Pancreas (tissue), 10 donors: Measurements from ENCODE around the gene RBPMS2. TPM values are rescaled to one million over a fixed set of nuclear protein-coding genes. Genes with fewer than 3 reads are reported as not detected.

ENCODE experiments used
- ATAC-seq, 4 donors: fragments of 200-7000 bp; cut with Tn5 transposase; one replicate each; pipeline versions ENCODE4 v1.8.0 to v1.9.1; 2020; ENCODE audit warnings: mild to moderate bottlenecking in 4 of 4, moderate library complexity in 4 of 4
- DNase-seq, 6 donors: peaks; one replicate each; pipeline ENCODE4 v3.0.0-alpha.2; 2020
- FAIRE-seq: peaks from 2 replicates; lab custom pipeline; 2012; peaks lifted over from hg19 to GRCh38; lab: Jason Lieb, UNC
- H3K27ac ChIP-seq, 4 donors: fragments of 200-600 bp; sonication (generic); 1 replicate in 3 of 4; 2 replicates in 1 of 4; pipeline versions ENCODE4 v1.5.0 to v1.8.0; 2020
- H3K27me3 ChIP-seq, 4 donors: fragments of 200-600 bp; one replicate each; pipeline ENCODE4 v1.8.0; 2021
- H3K36me3 ChIP-seq, 3 donors: fragments of 200-600 bp; sonication (generic) in 1 of 3; one replicate each; pipeline versions ENCODE4 v1.5.0 to v1.8.0; 2020 to 2021
- H3K4me1 ChIP-seq, 3 donors: fragments of 200-600 bp; one replicate each; pipeline ENCODE4 v1.8.0; 2021
- H3K4me3 ChIP-seq, 4 donors: fragments of 200-600 bp; sonication (generic) in 2 of 4; one replicate each; pipeline versions ENCODE4 v1.5.0 to v1.8.0; 2020 to 2021
- H3K9me3 ChIP-seq, 4 donors: fragments of 200-600 bp; one replicate each; pipeline ENCODE4 v1.8.0; 2021
- CTCF ChIP-seq, 4 donors: fragments of 200-600 bp; sonication (generic) in 3 of 4; IDR thresholded peaks; one replicate each; pipeline versions ENCODE4 v1.5.0 to v1.8.0; 2021; ENCODE audit warnings: antibody characterized with exemption in 4 of 4
- WGBS, 2 donors: extraction: QIAGEN DNeasy Blood & Tissue Kit; methylation state at CpG; one replicate each; pipeline ENCODE4 v1.1.7; 2013; 5-methylcytosine and 5-hydroxymethylcytosine counted together
- intact Hi-C, 3 donors: fragments of 100-400 bp; cut with DNase I; formaldehyde crosslinking; loops; one replicate each; pipeline versions ENCODE4 v1.11.1 to v1.14.2; 2022
- polyA plus RNA-seq, 2 donors: library from polyadenylated mRNA; stranded (reverse); fragments of 200-250 nt; gene quantifications; one replicate each; pipeline ENCODE4 v1.2.3, GENCODE V29; 2013
- total RNA-seq, 6 donors: library from RNA; stranded (reverse); fragmentation: NEBNext Ultra II Directional in 4 of 6; extraction: Animal tissue kit (Norgen Biotek cat#: 25700) in 4 of 6; gene quantifications; one replicate each; pipeline versions ENCODE4 v1.2.1 to v1.2.4, GENCODE V29; 2021 to 2023
- donor health status: healthy with polysubstance abuse.
- donor health status: DM: no; HTN: no; CAD: no; lungs with moderate emphysema.
- donor health status: DM: no; HTN: no; CAD: no.
- donor health status: control.
- donor health status: control.
- donor health status: Bipolar disorder and iron deficiency.
- donor health status: DM: yes; HTN: yes; CAD: no.
- donor health status: DM: no; HTN: no; CAD: no.
- donor health status: DM: no; HTN: no; CAD: no.
- donor health status: DM: yes; HTN: yes; CAD: no.

RBPMS2 gene
- total and polyA plus RNA-seq, 8 donors = 0.52 to 2.3 (median 1.3) TPM

GRCh38 chr15:64783796-64784195 lies 8.4 kb upstream of the RBPMS2 start:
- no peak for DNase-seq
- intact Hi-C loops = no loop called here
- 89 to 95% methylated on average over 4 of the region's 4 CpGs for WGBS, 2 donors
- H3K27me3 ChIP-seq = no peaks in the 10 kb centered on the region
- H3K27ac ChIP-seq = no peak overlapping the region
- no peak overlapping the region for H3K4me3 ChIP-seq
- no peak for FAIRE-seq
- H3K9me3 ChIP-seq = no peaks in the 10 kb centered on the region
- H3K36me3 ChIP-seq = no peaks in the 10 kb centered on the region
- TF ChIP-seq CTCF (IDR thresholded peaks at IDR 0.05) = no peak
- H3K4me1 ChIP-seq = peaks cover 0 to 3% (median 0%) of the 10 kb centered on the region in 3 donors
- ATAC-seq = no peak

- WGBS, 2 donors = 72 to 83% methylated on average over 5 of the region's 5 CpGs
Measured at GRCh38 chr15:64782751-64783150, 7.4 kb upstream of the RBPMS2 start.

GRCh38 chr15:64781299-64781698 lies 5.9 kb upstream of the RBPMS2 start:
- Histone ChIP-seq H3K4me1 (peaks cover 0 to 3% (median 0%) of the 10 kb centered on the region in 3 donors), H3K9me3 (no peaks in the 10 kb centered on the region), H3K27ac (no peak overlapping the region), H3K4me3 (no peak overlapping the region), H3K36me3 (no peaks in the 10 kb centered on the region), H3K27me3 (no peaks in the 10 kb centered on the region)
- ATAC-seq = peak; percentile 73 to 95 (median 90)
- peak in 3 of 6 donors; percentile 29 to 57 (median 56) for DNase-seq
- TF ChIP-seq CTCF (IDR thresholded peaks at IDR 0.05) = no peak
- no peak for FAIRE-seq
- WGBS, 2 donors = 28 to 34% methylated on average over 6 of the region's 6 CpGs
- intact Hi-C loops = no loop called here

More at GRCh38 chr15:64782751-64783150, 7.4 kb upstream of the RBPMS2 start:
- Histone ChIP-seq H3K4me1 (peaks cover 0 to 3% (median 0%) of the 10 kb centered on the region in 3 donors), H3K27ac (no peak overlapping the region), H3K36me3 (no peaks in the 10 kb centered on the region), H3K27me3 (no peaks in the 10 kb centered on the region), H3K9me3 (no peaks in the 10 kb centered on the region), H3K4me3 (no peak overlapping the region)
- no peak for TF ChIP-seq CTCF (IDR thresholded peaks at IDR 0.05)
- FAIRE-seq = no peak
- no peak for ATAC-seq
- no peak for DNase-seq
- intact Hi-C loops = no loop called here

- no peak overlapping the region for H3K4me3 ChIP-seq
- no peak for TF ChIP-seq CTCF (IDR thresholded peaks at IDR 0.05)
- no peaks in the 10 kb centered on the region for H3K9me3 ChIP-seq
- intact Hi-C loops = no loop called here
- ATAC-seq = peak in 1 of 4 donors; percentile 32
- 67 to 80% methylated on average over 8 of the region's 8 CpGs for WGBS, 2 donors
- FAIRE-seq = no peak
- no peaks in the 10 kb centered on the region for H3K36me3 ChIP-seq
- no peak overlapping the region for H3K27ac ChIP-seq
- no peak for DNase-seq
- peaks cover 0 to 3% (median 0%) of the 10 kb centered on the region in 3 donors for H3K4me1 ChIP-seq
- H3K27me3 ChIP-seq = no peaks in the 10 kb centered on the region
Measured at GRCh38 chr15:64780600-64781156, 5.3 kb upstream of the RBPMS2 start.

- DNase-seq (no peak), FAIRE-seq (no peak), ATAC-seq (no peak)
- H3K4me1 ChIP-seq = peaks cover 0 to 3% (median 0%) of the 10 kb centered on the region in 3 donors
- no peak overlapping the region for H3K4me3 ChIP-seq
- no peak overlapping the region for H3K27ac ChIP-seq
- no peaks in the 10 kb centered on the region for H3K36me3 ChIP-seq
- WGBS, 2 donors = 90 to 96% methylated on average over 1 of the region's 1 CpG
- intact Hi-C loops = no loop called here
- no peaks in the 10 kb centered on the region for H3K27me3 ChIP-seq
- no peaks in the 10 kb centered on the region for H3K9me3 ChIP-seq
- TF ChIP-seq CTCF (IDR thresholded peaks at IDR 0.05) = no peak
Measured at GRCh38 chr15:64779630-64780029, 4.2 kb upstream of the RBPMS2 start.
